Measurements from ENCODE around the gene DDR1. TPM values are rescaled to one million over a fixed set of nuclear protein-coding genes. Genes with fewer than 3 reads are reported as not detected.
A peak's percentile ranks its signal among the peaks of the same experiment; 100 is the strongest.

DDR1 gene
- total RNA-seq, 1 experiment from 2014 or later = 258 TPM

GRCh38 chr6:30945281-30945680 lies 61.0 kb downstream of the DDR1 start:
- H3K4ac ChIP-seq (ENCODE audit: low read depth, low read length) = no peak overlapping the region
- no peaks in the 10 kb centered on the region for H3K23me2 ChIP-seq (ENCODE audit: insufficient read length, low read depth, low read length, poor library complexity, severe bottlenecking)
- DNase-seq = no peak
- TF ChIP-seq CTCF (conservative IDR thresholded peaks at IDR 0.05) = no peak
- no peak overlapping the region for H2BK15ac ChIP-seq (ENCODE audit: low read depth, low read length)
- H3K27me3 Mint-ChIP-seq (ENCODE audit: low read depth) = peaks cover 16% of the 10 kb centered on the region
- no peak overlapping the region for H3K14ac ChIP-seq (ENCODE audit: insufficient read depth, low read length)
- peaks cover 6% of the 10 kb centered on the region; the same call in 1 of the 2 replicates for H3K4me1 ChIP-seq (ENCODE audit: insufficient read depth, low read length)
- no peaks in the 10 kb centered on the region for H3K79me1 ChIP-seq (ENCODE audit: insufficient read depth, low read depth, low read length, poor library complexity, severe bottlenecking)
- H2BK5ac ChIP-seq (ENCODE audit: insufficient read length, low read length) = no peak overlapping the region
- H3K23ac ChIP-seq (ENCODE audit: insufficient read length, low read depth, low read length) = no peak overlapping the region
- H4K8ac ChIP-seq (replicated peaks; ENCODE audit: insufficient read length, low read depth, low read length) = no peak overlapping the region
- H3K4me1 Mint-ChIP-seq = peaks cover 25 to 33% of the 10 kb centered on the region in 2 experiments
- H3K79me2 ChIP-seq (ENCODE audit: insufficient read depth, low read length) = no peaks in the 10 kb centered on the region
- H3K4me2 ChIP-seq (ENCODE audit: insufficient read depth, insufficient read length, low read length) = no peak overlapping the region
- H3K9ac ChIP-seq (ENCODE audit: extremely low read depth, insufficient read length, low read length) = no peak overlapping the region
- H2BK12ac ChIP-seq (ENCODE audit: insufficient read length, low read depth, low read length) = no peak overlapping the region
- H3K4me3 Mint-ChIP-seq = no peak overlapping the region
- peak overlapping the region in 1 of 3 experiments; percentile 73; a peak in 1 of 7 replicates for H3K27ac Mint-ChIP-seq
- H2BK20ac ChIP-seq (ENCODE audit: low read depth, low read length, poor library complexity, severe bottlenecking) = no peak overlapping the region
- H3T11ph ChIP-seq (ENCODE audit: low read length) = no peak overlapping the region
- H3K56ac ChIP-seq (ENCODE audit: insufficient read length, low read depth, low read length) = no peak overlapping the region
- no peak overlapping the region for H2AK5ac ChIP-seq (ENCODE audit: insufficient read length, low read length)
- H3K36me3 Mint-ChIP-seq (ENCODE audit: insufficient read depth in 1 of 3, low read depth in 3 of 3) = no peaks in the 10 kb centered on the region
- H2AFZ ChIP-seq (ENCODE audit: low read length) = no peak overlapping the region
- H3K18ac ChIP-seq (ENCODE audit: insufficient read length, low read depth, low read length) = no peak overlapping the region
- no peak overlapping the region for H2BK120ac ChIP-seq (ENCODE audit: low read depth, low read length, poor library complexity, severe bottlenecking)
- WGBS (ENCODE audit: extremely low coverage, insufficient read length, low lambda C conversion rate) = no CpG with 5 or more reads among the region's 5 CpGs
- no peaks in the 10 kb centered on the region for H3K9me3 ChIP-seq (ENCODE audit: control insufficient read depth, low read depth, low read length)
- H4K5ac ChIP-seq (ENCODE audit: insufficient read length, low read depth, low read length) = no peak overlapping the region
- no peaks in the 10 kb centered on the region; the same call in 1 of the 2 replicates for H3K27me3 ChIP-seq (ENCODE audit: insufficient read depth, low read length)
- peaks cover 0 to 6% of the 10 kb centered on the region in 2 experiments; a peak in 1 of 5 replicates for H3K9me3 Mint-ChIP-seq
- no peaks in the 10 kb centered on the region for H4K20me1 ChIP-seq (ENCODE audit: control insufficient read depth, insufficient read depth, insufficient read length)
- no peak overlapping the region for H4K91ac ChIP-seq (ENCODE audit: insufficient read length, low read depth, low read length)
- no peak overlapping the region for H3K27ac ChIP-seq (ENCODE audit: insufficient read length, low read depth, low read length)

Measured in H9 (cell line).